ENCODE data around the gene DOCK2.
"Not testable (repeated sequence)": the region's sequence is repeated elsewhere in the genome, so short reads cannot be mapped to it uniquely, and the experiment has no call there.

The DOCK2 gene

GRCh38 chr5:169656125-169656901, 19.2 kb downstream of the DOCK2 start:
- 0 out of 22 replicates have a peak overlapping the region, but pooled peaks of 1 of the 11 experiments have one; percentile 7 for H3K9ac ChIP-seq
- H4K20me1 ChIP-seq, result peaks cover 8 to 99% (median 35%) of the 10 kb centered on the region in 11 experiments; a peak in 19 of 22 replicates
- H3K27ac ChIP-seq, result peak overlapping the region in 1 of 11 experiments; percentile 36; a peak in 1 of 22 replicates
- H3K9me3 ChIP-seq (replicated peaks in 1 of 11), result peaks cover 4 to 23% (median 10%) of the 10 kb centered on the region in 11 experiments; a peak in 21 of 22 replicates
- peaks cover 55 to 97% (median 79%) of the 10 kb centered on the region in 11 experiments for H3K36me3 ChIP-seq
- no peak overlapping the region for H3K4me3 ChIP-seq
- H3K4me1 ChIP-seq, result peaks cover 4 to 56% (median 17%) of the 10 kb centered on the region in 10 experiments
- no peaks in the 10 kb centered on the region for H3K27me3 ChIP-seq
- no peak for TF ChIP-seq Cebpa-rat (IDR thresholded peaks at IDR 0.05)
- peak overlapping the region in 3 of 11 experiments; percentile 46 to 71 (median 52); a peak in 4 of 22 replicates for H3K4me2 ChIP-seq

GRCh38 chr5:169657127-169657526, 20.1 kb downstream of the DOCK2 start:
- H3K4me1 ChIP-seq, result peaks cover 0 to 48% (median 8%) of the 10 kb centered on the region in 10 experiments; a peak in 14 of 20 replicates
- peaks cover 6 to 95% (median 29%) of the 10 kb centered on the region in 11 experiments; a peak in 19 of 22 replicates for H4K20me1 ChIP-seq
- H3K36me3 ChIP-seq, result peaks cover 58 to 97% (median 87%) of the 10 kb centered on the region in 11 experiments
- H3K27ac ChIP-seq, result no peak overlapping the region
- no peak overlapping the region for H3K4me3 ChIP-seq
- H3K27me3 ChIP-seq, result no peaks in the 10 kb centered on the region
- TF ChIP-seq Cebpa-rat (IDR thresholded peaks at IDR 0.05), result no peak
- peaks cover 12 to 31% (median 19%) of the 10 kb centered on the region in 11 experiments for H3K9me3 ChIP-seq (replicated peaks in 1 of 11)
- no peak overlapping the region for H3K9ac ChIP-seq
- H3K4me2 ChIP-seq, result no peak overlapping the region

GRCh38 chr5:169662451-169662850, 25.4 kb downstream of the DOCK2 start:
- H3K4me1 ChIP-seq, result peaks cover 5 to 20% (median 7%) of the 10 kb centered on the region in 10 experiments; a peak in 14 of 20 replicates
- H3K36me3 ChIP-seq, result peaks cover 41 to 91% (median 63%) of the 10 kb centered on the region in 11 experiments
- H4K20me1 ChIP-seq, result peaks cover 0 to 88% (median 18%) of the 10 kb centered on the region in 11 experiments; a peak in 15 of 22 replicates
- H3K9ac ChIP-seq, H3K4me3 ChIP-seq, H3K27me3 ChIP-seq, H3K27ac ChIP-seq: not testable (repeated sequence)
- 0 out of 22 replicates have a peak overlapping the region, but pooled peaks of 1 of the 11 experiments have one; percentile 65 for H3K4me2 ChIP-seq
- peaks cover 23 to 56% (median 42%) of the 10 kb centered on the region in 11 experiments for H3K9me3 ChIP-seq (replicated peaks in 1 of 11)

- peaks cover 5 to 20% (median 7%) of the 10 kb centered on the region in 10 experiments; a peak in 14 of 20 replicates for H3K4me1 ChIP-seq
- H3K36me3 ChIP-seq, result peaks cover 41 to 93% (median 59%) of the 10 kb centered on the region in 11 experiments
- H3K9ac ChIP-seq, result no peak overlapping the region
- peak overlapping the region in 7 of 11 experiments; percentile 7 to 65 (median 21); a peak in 7 of 22 replicates for H3K4me2 ChIP-seq
- H4K20me1 ChIP-seq, result peaks cover 0 to 89% (median 24%) of the 10 kb centered on the region in 11 experiments; a peak in 15 of 22 replicates
- no peak overlapping the region for H3K27ac ChIP-seq
- H3K9me3 ChIP-seq (replicated peaks in 1 of 11), result peaks cover 23 to 56% (median 42%) of the 10 kb centered on the region in 11 experiments
- H3K27me3 ChIP-seq, result no peaks in the 10 kb centered on the region
- no peak for TF ChIP-seq Cebpa-rat (IDR thresholded peaks at IDR 0.05)
- H3K4me3 ChIP-seq, result no peak overlapping the region
Observed at GRCh38 chr5:169663537-169663936, 26.5 kb downstream of the DOCK2 start.

GRCh38 chr5:169666365-169666764, 29.3 kb downstream of the DOCK2 start:
- Histone ChIP-seq H3K27me3 (no peaks in the 10 kb centered on the region), H3K36me3 (peaks cover 37 to 93% (median 57%) of the 10 kb centered on the region in 11 experiments), H4K20me1 (peaks cover 0 to 89% (median 40%) of the 10 kb centered on the region in 11 experiments; a peak in 17 of 22 replicates), H3K4me2 (no peak overlapping the region), H3K27ac (no peak overlapping the region), H3K9me3 (replicated peaks in 1 of 11) (peaks cover 18 to 33% (median 32%) of the 10 kb centered on the region in 11 experiments), H3K4me1 (peaks cover 5 to 20% (median 7%) of the 10 kb centered on the region in 10 experiments; a peak in 14 of 20 replicates), H3K4me3 (no peak overlapping the region), H3K9ac (no peak overlapping the region)
- TF ChIP-seq Cebpa-rat (IDR thresholded peaks at IDR 0.05), result no peak

GRCh38 chr5:169667896-169668674, 31.0 kb downstream of the DOCK2 start:
- peaks cover 5 to 14% (median 6%) of the 10 kb centered on the region in 10 experiments; a peak in 14 of 20 replicates for H3K4me1 ChIP-seq
- no peaks in the 10 kb centered on the region for H3K27me3 ChIP-seq
- no peak overlapping the region for H3K27ac ChIP-seq
- no peak overlapping the region for H3K4me2 ChIP-seq
- TF ChIP-seq Cebpa-rat (IDR thresholded peaks at IDR 0.05), result no peak
- peaks cover under 1 to 16% (median 15%) of the 10 kb centered on the region in 11 experiments; a peak in 20 of 22 replicates for H3K9me3 ChIP-seq (replicated peaks in 1 of 11)
- H3K36me3 ChIP-seq, result peaks cover 37 to 93% (median 57%) of the 10 kb centered on the region in 11 experiments
- peaks cover 0 to 95% (median 40%) of the 10 kb centered on the region in 11 experiments; a peak in 17 of 22 replicates for H4K20me1 ChIP-seq
- H3K9ac ChIP-seq, result no peak overlapping the region
- H3K4me3 ChIP-seq, result no peak overlapping the region

GRCh38 chr5:169668732-169669131, 31.7 kb downstream of the DOCK2 start:
- H3K4me3 ChIP-seq, result no peak overlapping the region
- peaks cover 0 to 95% (median 40%) of the 10 kb centered on the region in 11 experiments; a peak in 17 of 22 replicates for H4K20me1 ChIP-seq
- H3K4me2 ChIP-seq, result no peak overlapping the region

GRCh38 chr5:169670769-169671525, 33.9 kb downstream of the DOCK2 start:
- no peak for TF ChIP-seq Cebpa-rat (IDR thresholded peaks at IDR 0.05)
- no peak overlapping the region for H3K4me2 ChIP-seq
- H4K20me1 ChIP-seq, result peaks cover 0 to 95% (median 39%) of the 10 kb centered on the region in 11 experiments; a peak in 16 of 22 replicates
- H3K9ac ChIP-seq, result no peak overlapping the region
- no peaks in the 10 kb centered on the region for H3K9me3 ChIP-seq (replicated peaks in 1 of 11)
- H3K4me1 ChIP-seq, result no peaks in the 10 kb centered on the region
- H3K4me3 ChIP-seq, result no peak overlapping the region
- H3K36me3 ChIP-seq, result peaks cover 51 to 100% (median 70%) of the 10 kb centered on the region in 11 experiments
- H3K27me3 ChIP-seq, result no peaks in the 10 kb centered on the region
- H3K27ac ChIP-seq, result no peak overlapping the region

More at GRCh38 chr5:169668732-169669131, 31.7 kb downstream of the DOCK2 start:
- Histone ChIP-seq H3K27ac (no peak overlapping the region), H3K36me3 (peaks cover 37 to 93% (median 57%) of the 10 kb centered on the region in 11 experiments), H3K9me3 (replicated peaks in 1 of 11) (peaks cover 0 to 10% (median 9%) of the 10 kb centered on the region in 11 experiments; a peak in 19 of 22 replicates), H3K27me3 (no peaks in the 10 kb centered on the region), H3K9ac (no peak overlapping the region), H3K4me1 (peaks cover 0 to 7% (median under 1%) of the 10 kb centered on the region in 10 experiments; a peak in 8 of 20 replicates)
- TF ChIP-seq Cebpa-rat (IDR thresholded peaks at IDR 0.05), result no peak
